ENCODE data around the gene CATSPERZ. TPM values are rescaled to one million over a fixed set of nuclear protein-coding genes. Genes with fewer than 3 reads are reported as not detected.

Gene CATSPERZ
- total and polyA plus RNA-seq, 8 donors, result 0.18 to 11.3 (median 3.5) TPM; not detected in 4

DNA sequence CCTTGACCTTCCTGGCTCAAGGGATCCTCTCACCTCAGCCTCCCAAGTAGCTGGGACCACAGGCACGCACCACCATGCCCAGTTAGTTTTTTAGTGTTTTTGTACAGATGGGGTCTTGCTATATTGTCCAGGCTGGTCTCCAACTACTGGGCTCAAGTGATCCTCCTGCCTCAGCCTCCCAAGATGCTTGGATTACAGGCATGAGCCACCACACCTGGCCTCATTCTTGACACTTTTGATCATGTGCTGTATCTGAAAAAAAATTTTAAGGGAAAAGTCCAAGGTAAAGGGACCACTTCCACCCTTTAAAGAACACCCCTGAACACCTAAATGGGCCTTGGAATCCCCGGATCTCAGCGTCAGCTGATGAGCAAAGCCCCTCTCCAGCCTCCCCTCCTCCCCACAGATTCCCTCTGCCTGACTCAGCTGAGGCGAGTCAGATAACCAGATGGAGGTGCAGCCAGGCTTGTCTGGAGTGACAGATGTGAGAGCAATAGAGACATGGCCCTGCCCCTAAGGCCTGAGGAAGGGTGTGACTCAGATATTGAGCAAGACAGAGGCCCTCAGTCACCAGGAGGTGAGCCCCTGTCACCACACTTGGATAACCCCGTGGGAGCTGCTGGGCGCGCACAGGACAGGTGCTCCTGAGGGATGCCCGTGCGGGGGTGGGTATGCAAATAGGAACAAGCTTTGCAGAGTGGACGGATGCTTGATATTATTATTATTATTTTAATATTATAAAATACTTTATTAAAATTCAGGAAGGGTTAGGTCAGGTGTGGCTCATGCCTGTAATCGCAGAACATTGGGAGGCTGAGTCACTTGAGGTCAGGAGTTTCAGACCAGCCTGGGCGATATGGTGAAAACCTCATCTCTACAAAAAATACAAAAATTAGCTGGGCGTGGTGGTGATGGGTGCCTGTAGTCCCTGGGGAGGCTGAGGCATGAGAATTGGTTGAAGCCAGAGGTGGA lies 34.9 kb downstream of the CATSPERZ start:
- Histone ChIP-seq H3K4me3 (no peak overlapping the region), H3K27ac (peak overlapping the region in 3 of 5 donors; percentile 9 to 41 (median 18)), H3K9me3 (no peaks in the 10 kb centered on the region), H3K27me3 (no peaks in the 10 kb centered on the region), H3K4me1 (peaks cover 9 to 40% (median 24%) of the 10 kb centered on the region in 4 donors), H3K36me3 (no peaks in the 10 kb centered on the region)
- TF ChIP-seq POLR2A (IDR thresholded peaks at IDR 0.05) (no peak), EP300 (IDR thresholded peaks at IDR 0.05) (no peak), POLR2AphosphoS5 (IDR thresholded peaks at IDR 0.05) (peak in 1 of 3 donors; percentile 51)
- TF ChIP-seq, protein P1, sequence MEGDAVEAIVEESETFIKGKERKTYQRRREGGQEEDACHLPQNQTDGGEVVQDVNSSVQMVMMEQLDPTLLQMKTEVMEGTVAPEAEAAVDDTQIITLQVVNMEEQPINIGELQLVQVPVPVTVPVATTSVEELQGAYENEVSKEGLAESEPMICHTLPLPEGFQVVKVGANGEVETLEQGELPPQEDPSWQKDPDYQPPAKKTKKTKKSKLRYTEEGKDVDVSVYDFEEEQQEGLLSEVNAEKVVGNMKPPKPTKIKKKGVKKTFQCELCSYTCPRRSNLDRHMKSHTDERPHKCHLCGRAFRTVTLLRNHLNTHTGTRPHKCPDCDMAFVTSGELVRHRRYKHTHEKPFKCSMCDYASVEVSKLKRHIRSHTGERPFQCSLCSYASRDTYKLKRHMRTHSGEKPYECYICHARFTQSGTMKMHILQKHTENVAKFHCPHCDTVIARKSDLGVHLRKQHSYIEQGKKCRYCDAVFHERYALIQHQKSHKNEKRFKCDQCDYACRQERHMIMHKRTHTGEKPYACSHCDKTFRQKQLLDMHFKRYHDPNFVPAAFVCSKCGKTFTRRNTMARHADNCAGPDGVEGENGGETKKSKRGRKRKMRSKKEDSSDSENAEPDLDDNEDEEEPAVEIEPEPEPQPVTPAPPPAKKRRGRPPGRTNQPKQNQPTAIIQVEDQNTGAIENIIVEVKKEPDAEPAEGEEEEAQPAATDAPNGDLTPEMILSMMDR (IDR thresholded peaks at IDR 0.05), result no peak
- DNase-seq, result peak; percentile 57 to 92
- intact Hi-C loops (cut with DNase I; ENCODE audit: low total_unique reads), result no loop called here
- WGBS, 5 donors, result 45 to 70% (median 55%) methylated on average over 12 to 13 of the region's 13 CpGs

DNA sequence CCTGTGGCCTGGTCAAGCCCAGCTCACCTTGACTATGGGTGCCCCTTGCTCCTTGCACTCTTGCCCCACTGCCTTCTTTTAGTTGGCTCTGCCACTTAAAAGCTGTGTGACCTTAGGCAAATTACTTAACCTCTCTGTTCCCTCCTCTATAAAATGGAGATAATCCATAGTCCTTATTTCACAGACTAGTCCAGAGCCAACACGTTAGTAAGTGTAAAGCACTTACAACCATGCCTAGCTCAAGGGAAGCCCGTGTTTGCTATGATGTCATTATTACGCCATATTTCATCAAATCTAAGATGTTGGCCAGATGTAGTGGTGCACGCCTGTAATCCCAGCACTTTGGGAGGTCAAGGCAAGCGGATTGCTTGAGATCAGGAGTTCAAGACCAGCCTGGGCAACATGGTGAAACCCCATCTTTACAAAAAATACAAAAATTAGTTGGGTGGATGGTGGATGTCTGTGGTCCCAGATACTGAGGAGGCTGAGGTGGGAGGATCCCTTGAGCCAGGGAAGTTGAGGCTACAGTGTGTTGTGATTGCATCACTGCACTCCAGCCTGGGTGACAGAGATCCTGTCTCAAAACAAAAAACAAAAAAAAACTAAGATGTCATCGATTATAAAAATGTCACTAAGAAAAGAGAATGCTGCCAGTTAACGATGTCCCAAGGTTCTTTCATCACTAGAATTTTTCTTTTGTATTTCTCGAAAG lies 37.5 kb downstream of the CATSPERZ start:
- Histone ChIP-seq H3K27ac (no peak overlapping the region), H3K4me3 (no peak overlapping the region), H3K27me3 (no peaks in the 10 kb centered on the region), H3K4me1 (peaks cover 7 to 44% (median 20%) of the 10 kb centered on the region in 4 donors), H3K36me3 (no peaks in the 10 kb centered on the region), H3K9me3 (no peaks in the 10 kb centered on the region)
- intact Hi-C loops (cut with DNase I; ENCODE audit: low total_unique reads), result no loop called here
- TF ChIP-seq EP300 (IDR thresholded peaks at IDR 0.05) (no peak), POLR2AphosphoS5 (IDR thresholded peaks at IDR 0.05) (no peak), POLR2A (IDR thresholded peaks at IDR 0.05) (no peak)
- TF ChIP-seq, protein P1 (IDR thresholded peaks at IDR 0.05), result no peak
- 71 to 85% (median 77%) methylated on average over 8 of the region's 8 CpGs for WGBS, 5 donors
- no peak for DNase-seq

DNA sequence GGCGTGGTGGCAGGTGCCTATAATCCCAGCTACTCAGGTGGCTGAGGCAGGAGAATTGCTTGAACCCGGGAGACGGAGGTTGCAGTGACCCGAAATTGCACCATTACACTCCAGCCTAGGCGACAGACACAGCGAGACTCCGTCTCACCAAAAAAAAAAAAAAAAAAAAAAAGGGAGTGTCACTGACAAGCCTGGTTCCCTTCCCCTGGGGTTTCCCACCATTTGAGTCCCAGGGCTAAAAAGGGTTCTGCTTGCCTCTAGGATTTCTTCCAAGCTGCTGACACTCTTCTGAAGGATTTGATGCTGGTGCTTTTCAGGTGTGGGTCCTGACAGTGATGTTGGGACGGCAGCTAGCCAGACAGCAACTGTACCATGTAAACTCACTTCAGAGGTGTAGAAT lies 38.6 kb downstream of the CATSPERZ start:
- Histone ChIP-seq H3K9me3 (no peaks in the 10 kb centered on the region), H3K4me1 (peaks cover 13 to 54% (median 29%) of the 10 kb centered on the region in 4 donors), H3K36me3 (peaks cover 0 to under 1% (median 0%) of the 10 kb centered on the region in 4 donors), H3K27me3 (no peaks in the 10 kb centered on the region), H3K4me3 (no peak overlapping the region), H3K27ac (peak overlapping the region in 2 of 5 donors; percentile 18 to 65)
- TF ChIP-seq POLR2AphosphoS5 (IDR thresholded peaks at IDR 0.05) (no peak), EP300 (IDR thresholded peaks at IDR 0.05) (no peak)
- TF ChIP-seq, protein P1 (IDR thresholded peaks at IDR 0.05), result no peak
- no peak for DNase-seq
- intact Hi-C loops (cut with DNase I; ENCODE audit: low total_unique reads), result no loop called here
- WGBS, 5 donors, result 79 to 91% (median 88%) methylated on average over 7 to 8 of the region's 8 CpGs

DNA sequence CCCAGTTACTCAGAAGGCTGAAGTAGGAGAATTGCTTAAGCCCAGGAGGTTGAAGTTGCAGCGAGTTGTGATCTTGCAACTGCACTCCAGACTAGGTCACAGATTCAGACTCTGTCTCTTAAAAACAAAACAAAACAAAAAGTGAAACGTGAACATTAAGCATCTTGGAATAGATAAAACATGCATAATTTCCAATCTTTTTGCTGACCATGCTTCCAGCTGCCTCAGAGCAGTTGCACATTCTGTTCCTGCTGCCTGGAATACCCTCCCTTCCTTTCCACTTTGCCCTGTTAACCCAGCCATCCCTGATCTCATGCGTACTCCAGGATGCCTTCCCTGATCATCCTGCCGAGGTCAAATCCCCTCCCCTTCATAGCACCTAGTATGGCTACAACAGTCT lies 39.1 kb downstream of the CATSPERZ start:
- H3K9me3 ChIP-seq, result no peaks in the 10 kb centered on the region
- peaks cover 13 to 55% (median 31%) of the 10 kb centered on the region in 4 donors for H3K4me1 ChIP-seq
- H3K27me3 ChIP-seq, result no peaks in the 10 kb centered on the region
- H3K4me3 ChIP-seq, result peak overlapping the region in 2 of 4 donors; percentile 43 to 47
- intact Hi-C loops (cut with DNase I; ENCODE audit: low total_unique reads), result no loop called here
- DNase-seq, result no peak
- 57 to 71% (median 63%) methylated on average over 4 of the region's 4 CpGs for WGBS, 5 donors
- H3K27ac ChIP-seq, result peak overlapping the region in 3 of 5 donors; percentile 18 to 82 (median 65)
- H3K36me3 ChIP-seq, result peaks cover 0 to 6% (median 0%) of the 10 kb centered on the region in 4 donors
- TF ChIP-seq POLR2AphosphoS5 (IDR thresholded peaks at IDR 0.05) (no peak), EP300 (IDR thresholded peaks at IDR 0.05) (no peak)
- TF ChIP-seq, protein P1 (IDR thresholded peaks at IDR 0.05), result no peak
